Mesenchymal stem cell (in vitro differentiated cells and primary cell): Measurements from ENCODE around the gene NKAIN4.

Experiments used
- DNase-seq: peaks from one replicate; pipeline ENCODE4 v3.0.0-alpha.2; 2013
- H2AFZ ChIP-seq: one replicate; pipeline ENCODE4 v1.6.1; 2013; ENCODE audit warnings: low read depth, mild to moderate bottlenecking, control low read depth, inconsistent platforms, low read length, moderate library complexity
- H2AK5ac ChIP-seq: 2 replicates; pipeline ENCODE4 v1.6.1; 2013; ENCODE audit warnings: low read length, moderate library complexity, mild to moderate bottlenecking, inconsistent platforms; ENCODE audit not compliant: severe bottlenecking
- H2BK120ac ChIP-seq: one replicate; pipeline ENCODE4 v1.6.1; 2013; ENCODE audit warnings: low read depth, mild to moderate bottlenecking, inconsistent platforms, low read length, moderate library complexity
- H2BK12ac ChIP-seq, 2 experiments: one replicate each; pipeline ENCODE4 v1.6.1; 2013; ENCODE audit warnings: inconsistent platforms in 2 of 2, low read length in 2 of 2, mild to moderate bottlenecking in 2 of 2, moderate library complexity in 2 of 2, control low read depth in 1 of 2
- H2BK15ac ChIP-seq: one replicate; pipeline ENCODE4 v1.6.1; 2013; ENCODE audit warnings: mild to moderate bottlenecking, low read depth, inconsistent platforms; ENCODE audit not compliant: poor library complexity, severe bottlenecking
- H2BK5ac ChIP-seq: 2 replicates; pipeline ENCODE4 v1.6.1; 2013; ENCODE audit warnings: low read depth, mild to moderate bottlenecking, low read length, control low read depth, inconsistent platforms; ENCODE audit not compliant: poor library complexity, severe bottlenecking
- H3K14ac ChIP-seq, 2 experiments: one replicate each; pipeline ENCODE4 v1.6.1; 2013; ENCODE audit warnings: inconsistent platforms in 2 of 2, low read length in 2 of 2, control low read depth in 1 of 2, mild to moderate bottlenecking in 1 of 2, moderate library complexity in 1 of 2
- H3K18ac ChIP-seq, 2 experiments: one replicate each; pipeline ENCODE4 v1.6.1; 2013; ENCODE audit warnings: inconsistent platforms in 2 of 2, low read length in 2 of 2, control low read depth in 1 of 2, low read depth in 1 of 2, mild to moderate bottlenecking in 1 of 2
- H3K23ac ChIP-seq, 2 experiments: one replicate each; pipeline ENCODE4 v1.6.1; 2013; ENCODE audit warnings: inconsistent platforms in 2 of 2, low read length in 2 of 2, mild to moderate bottlenecking in 2 of 2, moderate library complexity in 2 of 2, control low read depth in 1 of 2
- H3K27ac ChIP-seq: 2 replicates; pipeline ENCODE4 v1.5.1; 2013; ENCODE audit warnings: mild to moderate bottlenecking, moderate library complexity, low read length, control low read depth, inconsistent platforms; ENCODE audit not compliant: poor library complexity, severe bottlenecking
- H3K27me3 ChIP-seq, 2 experiments: 2 replicates each; pipeline versions ENCODE4 v1.6.1 to v1.7.0; 2013; ENCODE audit warnings: low read length in 2 of 2, mild to moderate bottlenecking in 2 of 2, moderate library complexity in 2 of 2, control low read depth in 1 of 2, inconsistent platforms in 1 of 2; ENCODE audit not compliant: control insufficient read depth in 1 of 2, insufficient read depth in 1 of 2
- H3K36me3 ChIP-seq, 2 experiments: 2 replicates each; pipeline versions ENCODE4 v1.6.1 to v1.7.0; 2013; ENCODE audit warnings: low read length in 2 of 2, control low read depth in 1 of 2, inconsistent platforms in 1 of 2, low read depth in 1 of 2, mild to moderate bottlenecking in 1 of 2; ENCODE audit not compliant: insufficient read depth in 2 of 2, control insufficient read depth in 1 of 2
- H3K4ac ChIP-seq, 2 experiments: one replicate each; pipeline ENCODE4 v1.6.1; 2013; ENCODE audit warnings: inconsistent platforms in 2 of 2, low read length in 2 of 2, mild to moderate bottlenecking in 2 of 2, moderate library complexity in 2 of 2, control low read depth in 1 of 2, low read depth in 1 of 2
- H3K4me1 ChIP-seq: 2 replicates; pipeline ENCODE4 v1.6.1; 2013; ENCODE audit warnings: low read depth, low read length, control low read depth; ENCODE audit not compliant: control insufficient read depth, insufficient read depth
- H3K4me2 ChIP-seq: 2 replicates; pipeline ENCODE4 v1.6.1; 2013; ENCODE audit warnings: low read length, mild to moderate bottlenecking, inconsistent platforms; ENCODE audit not compliant: poor library complexity, severe bottlenecking
- H3K4me3 ChIP-seq, 2 experiments: 2 replicates each; pipeline versions ENCODE4 v1.5.1 to v1.7.0; 2013; ENCODE audit warnings: low read length in 2 of 2, mild to moderate bottlenecking in 2 of 2, control low read depth in 1 of 2, low read depth in 1 of 2; ENCODE audit not compliant: insufficient read depth in 1 of 2
- H3K79me1 ChIP-seq: replicated peaks from 2 replicates; pipeline ENCODE4 v1.6.1; 2013; ENCODE audit warnings: mild to moderate bottlenecking, control low read depth, low read length, inconsistent platforms; ENCODE audit not compliant: poor library complexity, severe bottlenecking
- H3K9ac ChIP-seq: 2 replicates; pipeline ENCODE4 v1.7.0; 2013; ENCODE audit warnings: mild to moderate bottlenecking, low read length, moderate library complexity
- H3K9me3 ChIP-seq: 2 replicates; pipeline ENCODE4 v1.7.0; 2013; ENCODE audit warnings: mild to moderate bottlenecking, low read length; ENCODE audit not compliant: control insufficient read depth
- H4K8ac ChIP-seq: one replicate; pipeline ENCODE4 v1.6.1; 2013; ENCODE audit warnings: inconsistent platforms, mild to moderate bottlenecking, low read length, moderate library complexity
- H4K91ac ChIP-seq: one replicate; pipeline ENCODE4 v1.6.1; 2013; ENCODE audit warnings: mild to moderate bottlenecking, low read length, inconsistent platforms
- WGBS: methylation state at CpG from one replicate; pipeline ENCODE4 v1.1.7; 2013; ENCODE audit warnings: mixed read lengths; 5-methylcytosine and 5-hydroxymethylcytosine counted together

NKAIN4 gene

GRCh38 chr20:63241272-63241671 lies 13.0 kb downstream of the NKAIN4 start:
- no peak overlapping the region for H2AFZ ChIP-seq
- no peak overlapping the region for H3K27ac ChIP-seq
- no peaks in the 10 kb centered on the region for H3K79me1 ChIP-seq
- H2BK5ac ChIP-seq, result no peak overlapping the region
- H4K8ac ChIP-seq, result no peak overlapping the region
- H2BK120ac ChIP-seq, result no peak overlapping the region
- no peak overlapping the region for H3K23ac ChIP-seq
- no peak for DNase-seq
- no peak overlapping the region for H2BK12ac ChIP-seq
- no peak overlapping the region for H3K14ac ChIP-seq
- H3K4me2 ChIP-seq, result no peak overlapping the region
- H4K91ac ChIP-seq, result no peak overlapping the region
- H3K4me3 ChIP-seq, result no peak overlapping the region
- H2BK15ac ChIP-seq, result peak overlapping the region; percentile 36
- H3K4ac ChIP-seq, result no peak overlapping the region
- no peaks in the 10 kb centered on the region for H3K9me3 ChIP-seq
- H3K27me3 ChIP-seq, result peaks cover 0 to 25% of the 10 kb centered on the region in 2 experiments
- no peak overlapping the region for H3K9ac ChIP-seq
- H3K18ac ChIP-seq, result no peak overlapping the region
- H3K4me1 ChIP-seq, result peaks cover 34% of the 10 kb centered on the region
- WGBS, result 73% methylated on average over 11 of the region's 11 CpGs
- H3K36me3 ChIP-seq, result peaks cover 0 to 50% of the 10 kb centered on the region in 2 experiments
- H2AK5ac ChIP-seq, result peak overlapping the region; percentile 44

- H3K4ac ChIP-seq, result no peak overlapping the region
- H4K8ac ChIP-seq, result no peak overlapping the region
- no peak overlapping the region for H2BK120ac ChIP-seq
- no peaks in the 10 kb centered on the region for H3K79me1 ChIP-seq
- peaks cover 0 to 40% of the 10 kb centered on the region in 2 experiments for H3K36me3 ChIP-seq
- no peak overlapping the region for H2BK12ac ChIP-seq
- no peak overlapping the region for H3K4me2 ChIP-seq
- no peak overlapping the region for H3K4me3 ChIP-seq
- no peak for DNase-seq
- peaks cover 41% of the 10 kb centered on the region for H3K4me1 ChIP-seq
- H3K9me3 ChIP-seq, result no peaks in the 10 kb centered on the region
- no peak overlapping the region for H4K91ac ChIP-seq
- no peak overlapping the region for H2BK15ac ChIP-seq
- H3K18ac ChIP-seq, result no peak overlapping the region
- no peak overlapping the region for H2BK5ac ChIP-seq
- H3K23ac ChIP-seq, result no peak overlapping the region
- H3K9ac ChIP-seq, result no peak overlapping the region
- 93% methylated on average over 11 of the region's 11 CpGs for WGBS
- no peak overlapping the region for H3K14ac ChIP-seq
- H2AK5ac ChIP-seq, result no peak overlapping the region
- H2AFZ ChIP-seq, result no peak overlapping the region
- no peak overlapping the region for H3K27ac ChIP-seq
- peaks cover 0 to 24% of the 10 kb centered on the region in 2 experiments for H3K27me3 ChIP-seq
These were observed 14.3 kb downstream of the NKAIN4 start for GRCh38 chr20:63240004-63240403.

- Histone ChIP-seq H3K23ac (no peak overlapping the region), H3K27ac (no peak overlapping the region), H3K4ac (no peak overlapping the region), H3K4me2 (no peak overlapping the region), H3K27me3 (peaks cover 0 to 25% of the 10 kb centered on the region in 2 experiments), H3K9me3 (no peaks in the 10 kb centered on the region), H2BK120ac (no peak overlapping the region), H3K79me1 (no peaks in the 10 kb centered on the region), H2BK12ac (no peak overlapping the region), H4K91ac (no peak overlapping the region), H2AK5ac (no peak overlapping the region), H3K18ac (no peak overlapping the region), H3K36me3 (peaks cover 0 to 34% of the 10 kb centered on the region in 2 experiments), H3K9ac (no peak overlapping the region), H3K4me1 (peaks cover 46% of the 10 kb centered on the region), H3K14ac (no peak overlapping the region), H3K4me3 (no peak overlapping the region), H4K8ac (no peak overlapping the region), H2BK5ac (no peak overlapping the region), H2AFZ (no peak overlapping the region), H2BK15ac (no peak overlapping the region)
- DNase-seq, result no peak
- 92% methylated on average over 30 of the region's 30 CpGs for WGBS
These were observed 14.8 kb downstream of the NKAIN4 start for GRCh38 chr20:63239431-63239830.

- no peak overlapping the region for H3K23ac ChIP-seq
- H3K36me3 ChIP-seq, result peaks cover 0 to 26% of the 10 kb centered on the region in 2 experiments
- WGBS, result 71% methylated on average over 12 of the region's 16 CpGs
- H2AFZ ChIP-seq, result no peak overlapping the region
- no peak overlapping the region for H2BK120ac ChIP-seq
- DNase-seq, result no peak
- H3K4me2 ChIP-seq, result no peak overlapping the region
- no peak overlapping the region for H3K4ac ChIP-seq
- H4K8ac ChIP-seq, result no peak overlapping the region
- H2BK15ac ChIP-seq, result peak overlapping the region; percentile 73
- H3K9ac ChIP-seq, result no peak overlapping the region
- H2BK12ac ChIP-seq, result peak overlapping the region in 1 of 2 experiments; percentile 37
- H3K79me1 ChIP-seq, result no peaks in the 10 kb centered on the region
- H2AK5ac ChIP-seq, result no peak overlapping the region
- no peaks in the 10 kb centered on the region for H3K9me3 ChIP-seq
- H4K91ac ChIP-seq, result no peak overlapping the region
- H3K27ac ChIP-seq, result no peak overlapping the region
- peaks cover 0 to 21% of the 10 kb centered on the region in 2 experiments for H3K27me3 ChIP-seq
- H3K4me1 ChIP-seq, result peaks cover 54% of the 10 kb centered on the region
- no peak overlapping the region for H3K4me3 ChIP-seq
- H3K18ac ChIP-seq, result peak overlapping the region in 1 of 2 experiments; percentile 46
- H2BK5ac ChIP-seq, result no peak overlapping the region
- no peak overlapping the region for H3K14ac ChIP-seq
These were observed 15.6 kb downstream of the NKAIN4 start for GRCh38 chr20:63238514-63239125.
